NCI-H345 (cell line): ENCODE data around the gene ROBO3.

Experiments used
- DNase-seq: peaks from one replicate; lab custom pipeline; 2025; lab: John Stamatoyannopoulos, UW

The ROBO3 gene

DNA sequence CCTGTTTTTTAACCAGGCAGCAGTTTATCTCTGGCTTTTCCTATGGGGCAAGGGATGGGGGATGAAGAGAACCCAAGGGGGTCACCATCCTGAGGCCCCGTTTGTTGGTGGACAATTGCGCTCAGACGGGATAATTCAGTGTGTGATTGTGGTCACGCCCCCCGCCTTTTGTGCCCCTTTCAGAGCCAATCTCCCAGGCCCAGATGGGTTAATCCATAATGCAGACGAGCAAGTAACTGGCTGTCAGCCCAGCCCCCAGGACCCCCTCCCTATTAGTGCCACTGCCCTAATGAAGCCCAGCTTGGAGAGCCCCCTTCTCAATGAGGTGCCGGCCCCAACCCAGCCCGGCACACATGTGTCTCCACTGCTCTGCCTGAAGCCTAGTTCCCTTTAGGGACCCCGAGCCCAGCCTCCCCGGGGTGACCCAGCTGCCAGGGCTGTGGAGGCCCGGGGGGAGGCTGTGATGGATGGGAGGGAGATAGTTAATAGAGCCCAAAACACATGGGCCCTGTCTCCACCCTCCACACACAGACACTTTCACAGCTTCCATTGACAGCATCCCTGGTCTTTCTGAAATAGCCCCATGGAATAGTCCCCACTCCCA is 19.1 kb upstream of the ROBO3 start:
- no peak for DNase-seq

DNA sequence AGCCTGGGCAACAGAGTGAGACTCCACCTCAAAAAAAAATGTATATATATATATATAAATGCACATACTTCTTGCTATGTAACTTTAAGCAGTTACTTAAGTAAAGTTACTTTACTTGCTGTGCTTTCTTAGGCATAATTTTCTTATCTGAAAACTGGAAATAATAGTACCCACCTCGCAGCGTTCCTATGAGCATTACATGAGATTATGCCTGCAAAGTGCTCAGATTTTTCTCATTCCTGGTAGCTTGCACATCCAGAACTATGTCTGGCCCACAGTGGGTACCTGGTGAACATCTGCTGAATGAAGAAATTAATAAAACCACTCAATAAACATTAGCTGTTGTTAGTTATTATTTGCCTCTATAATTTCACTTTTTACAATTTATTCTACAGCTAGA is 6.1 kb upstream of the ROBO3 start:
- no peak for DNase-seq

DNA sequence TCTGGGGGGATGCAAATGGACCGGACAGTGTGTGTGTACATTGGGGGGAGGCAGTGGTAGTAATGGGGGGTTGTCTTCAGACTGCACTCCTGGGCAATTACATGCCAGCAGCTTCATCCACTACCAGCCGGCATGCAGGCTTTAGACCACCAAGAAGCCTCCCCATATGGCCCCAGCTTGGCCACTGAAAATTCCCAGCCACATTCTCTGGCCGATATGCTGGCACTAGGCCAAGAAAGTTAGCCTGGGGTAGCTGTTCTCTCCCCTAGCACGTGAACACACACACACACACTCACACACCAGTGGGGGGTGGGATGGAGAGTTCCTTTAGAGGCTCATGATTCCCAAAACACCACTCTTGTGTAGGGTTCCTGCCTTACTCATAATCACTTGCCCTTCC is 3.6 kb upstream of the ROBO3 start:
- DNase-seq: no peak

DNA sequence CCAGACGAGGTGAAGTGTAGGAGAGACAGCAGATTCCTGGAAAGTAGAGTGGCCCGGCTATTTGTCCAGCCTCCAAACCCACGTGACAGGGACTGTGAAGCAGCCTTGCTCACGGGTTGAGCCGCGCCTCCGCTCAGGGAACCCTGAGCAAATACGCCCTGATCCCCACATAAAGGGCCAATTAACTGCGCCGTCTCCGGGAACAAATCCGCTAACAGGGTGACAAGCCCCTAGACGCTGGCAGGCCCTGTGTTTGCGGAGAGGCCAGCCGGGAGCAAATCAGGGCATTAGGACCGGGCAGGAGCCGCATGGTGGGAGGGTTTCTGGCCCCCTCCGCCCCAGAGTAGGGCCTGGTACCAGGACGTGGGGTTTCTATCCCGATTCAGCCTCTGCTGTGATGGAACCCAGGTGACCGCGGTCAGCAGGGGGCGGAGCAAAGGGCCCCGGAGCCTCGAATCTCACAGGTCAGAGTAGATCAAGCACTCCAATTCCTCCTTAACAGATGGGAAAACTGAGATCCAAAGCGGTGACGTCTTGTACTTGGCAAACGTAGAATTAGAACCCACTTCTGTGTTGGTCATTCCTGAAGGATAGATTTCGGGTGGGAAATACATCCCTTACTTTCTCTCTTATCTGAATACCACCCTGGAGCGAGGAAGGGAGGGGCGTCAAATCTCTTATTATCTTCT is 2.0 kb upstream of the ROBO3 start:
- DNase-seq: no peak

DNA sequence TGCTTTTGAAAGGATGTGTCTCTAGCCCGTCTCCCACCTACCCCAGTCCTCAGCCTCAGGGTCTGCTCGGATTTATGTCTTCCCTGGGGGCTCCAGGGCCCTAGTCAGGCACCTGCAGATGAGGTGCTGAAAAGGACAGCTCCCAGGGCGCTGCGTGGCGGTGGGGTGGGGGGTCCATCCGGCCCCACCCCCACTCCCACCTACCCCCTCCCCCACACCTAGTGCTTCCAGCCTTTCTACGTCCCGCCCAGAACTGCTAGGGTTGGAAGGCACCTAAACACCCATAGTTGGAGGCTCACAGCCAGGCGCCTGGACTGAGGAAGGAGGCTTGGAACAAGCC is 1.4 kb upstream of the ROBO3 start:
- no peak for DNase-seq

DNA sequence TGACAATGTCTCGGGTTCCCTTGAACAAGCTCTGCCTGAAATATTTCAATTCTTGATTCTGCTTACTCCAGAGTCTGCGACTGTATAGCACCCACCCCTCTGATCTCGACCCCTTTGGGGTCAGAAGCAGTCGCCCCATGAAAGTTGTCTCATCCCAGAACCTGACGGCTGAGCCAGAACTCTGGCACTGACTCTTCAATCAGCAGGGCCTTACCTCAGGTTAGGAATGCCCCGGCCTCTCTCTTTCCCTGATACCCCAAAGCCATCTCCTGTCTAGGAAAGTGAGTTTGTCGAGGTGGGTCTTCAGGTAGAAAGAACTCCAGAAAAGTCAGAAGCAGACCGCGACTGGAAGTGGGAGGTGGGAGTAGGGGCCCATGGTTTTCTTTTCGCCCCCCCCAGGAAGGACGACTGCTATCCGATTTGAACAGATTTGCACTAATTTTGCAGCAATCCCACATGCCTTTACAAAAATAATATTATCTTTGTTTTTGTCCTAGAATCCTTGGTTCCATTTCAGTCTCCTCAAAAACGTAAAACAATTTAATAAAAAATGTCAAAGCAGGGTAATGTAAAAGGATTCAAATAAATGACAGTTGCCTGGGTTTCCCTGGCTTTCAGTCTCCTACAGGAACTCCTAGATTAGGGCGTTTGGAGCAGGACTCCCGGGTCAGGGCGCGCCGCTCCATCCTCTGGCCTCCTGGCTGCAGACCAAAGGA is 898 bp upstream of the ROBO3 start:
- DNase-seq: no peak

DNA sequence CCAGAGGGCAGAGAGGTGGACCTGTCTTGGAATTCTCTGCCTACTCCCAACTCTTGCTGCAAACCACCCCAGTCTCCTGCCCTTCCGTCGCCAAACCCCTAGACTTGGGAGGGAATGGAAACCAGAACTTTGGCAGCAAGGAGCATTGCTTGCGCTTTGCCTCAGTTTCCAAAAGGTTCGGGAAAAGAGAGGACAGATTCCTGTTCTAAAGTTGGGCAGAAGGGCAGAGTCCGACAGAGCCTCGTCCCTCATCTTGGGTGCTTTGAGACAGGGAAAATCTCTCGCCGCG is 396 bp upstream of the ROBO3 start:
- no peak for DNase-seq

DNA sequence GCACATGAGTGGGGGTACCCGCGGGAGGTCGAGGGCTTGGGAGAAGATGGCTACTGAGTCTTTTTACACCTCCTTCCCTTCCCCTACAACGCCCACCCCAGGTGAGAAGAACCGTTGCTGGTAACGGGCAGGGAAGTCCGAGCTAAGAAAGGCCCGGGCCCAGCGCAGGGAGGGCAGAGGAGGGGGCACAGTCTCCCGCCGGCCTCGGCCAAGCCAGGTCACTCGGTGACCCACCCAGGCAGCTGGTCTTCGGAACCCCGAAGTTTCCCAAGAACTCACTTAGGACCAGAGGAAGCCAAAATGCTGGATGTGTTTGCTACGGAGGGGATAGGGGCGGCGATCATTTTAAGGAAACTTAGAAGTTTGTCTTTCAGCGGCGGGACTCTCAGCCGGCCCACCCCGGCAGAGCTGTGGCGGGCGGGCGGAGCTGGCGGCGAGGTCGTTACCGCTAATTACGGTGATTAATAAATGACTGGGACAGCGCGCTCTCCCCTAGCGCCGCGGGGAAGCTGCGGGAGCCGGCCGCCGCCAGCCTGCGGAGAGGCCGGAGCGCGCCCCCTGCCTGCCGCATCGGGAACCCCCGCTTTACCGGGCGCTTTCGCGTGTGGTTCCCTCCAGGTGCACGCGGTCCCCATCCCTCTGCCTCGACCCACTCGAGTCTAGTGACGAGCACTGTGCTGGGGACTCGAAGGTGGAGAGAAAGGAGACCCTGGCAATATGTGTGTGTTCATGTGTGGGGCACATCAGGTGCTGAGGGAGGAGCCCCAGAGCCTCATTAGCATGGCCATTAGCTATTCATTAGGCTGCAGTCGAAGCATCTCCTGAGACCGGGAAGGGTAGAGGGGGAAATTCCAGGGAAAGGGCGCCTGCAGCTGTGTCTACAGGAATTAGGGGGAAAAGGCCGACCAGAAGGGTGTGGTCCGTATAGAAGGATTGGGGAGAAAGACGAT is 945 bp downstream of the ROBO3 start:
- DNase-seq: peak; percentile 43

DNA sequence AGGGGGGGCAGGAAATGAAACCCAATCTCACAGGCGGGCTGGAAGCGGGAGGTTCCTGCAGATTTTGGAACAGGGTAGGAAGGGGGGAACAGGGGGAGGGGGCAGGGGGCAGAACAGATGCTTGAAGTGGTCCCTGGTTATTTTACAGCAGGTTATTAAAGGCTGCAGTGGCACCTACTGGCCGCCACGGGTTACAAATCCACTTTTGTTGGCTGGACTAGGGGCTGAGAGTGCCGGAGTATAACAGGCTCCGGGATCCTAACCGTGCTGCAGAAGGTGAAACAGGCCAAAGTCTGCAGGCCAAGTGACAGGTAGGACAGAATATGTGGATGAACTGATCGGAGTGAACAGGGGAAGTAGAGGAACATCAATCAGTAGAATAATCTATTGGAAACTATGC is 2.5 kb downstream of the ROBO3 start:
- no peak for DNase-seq

DNA sequence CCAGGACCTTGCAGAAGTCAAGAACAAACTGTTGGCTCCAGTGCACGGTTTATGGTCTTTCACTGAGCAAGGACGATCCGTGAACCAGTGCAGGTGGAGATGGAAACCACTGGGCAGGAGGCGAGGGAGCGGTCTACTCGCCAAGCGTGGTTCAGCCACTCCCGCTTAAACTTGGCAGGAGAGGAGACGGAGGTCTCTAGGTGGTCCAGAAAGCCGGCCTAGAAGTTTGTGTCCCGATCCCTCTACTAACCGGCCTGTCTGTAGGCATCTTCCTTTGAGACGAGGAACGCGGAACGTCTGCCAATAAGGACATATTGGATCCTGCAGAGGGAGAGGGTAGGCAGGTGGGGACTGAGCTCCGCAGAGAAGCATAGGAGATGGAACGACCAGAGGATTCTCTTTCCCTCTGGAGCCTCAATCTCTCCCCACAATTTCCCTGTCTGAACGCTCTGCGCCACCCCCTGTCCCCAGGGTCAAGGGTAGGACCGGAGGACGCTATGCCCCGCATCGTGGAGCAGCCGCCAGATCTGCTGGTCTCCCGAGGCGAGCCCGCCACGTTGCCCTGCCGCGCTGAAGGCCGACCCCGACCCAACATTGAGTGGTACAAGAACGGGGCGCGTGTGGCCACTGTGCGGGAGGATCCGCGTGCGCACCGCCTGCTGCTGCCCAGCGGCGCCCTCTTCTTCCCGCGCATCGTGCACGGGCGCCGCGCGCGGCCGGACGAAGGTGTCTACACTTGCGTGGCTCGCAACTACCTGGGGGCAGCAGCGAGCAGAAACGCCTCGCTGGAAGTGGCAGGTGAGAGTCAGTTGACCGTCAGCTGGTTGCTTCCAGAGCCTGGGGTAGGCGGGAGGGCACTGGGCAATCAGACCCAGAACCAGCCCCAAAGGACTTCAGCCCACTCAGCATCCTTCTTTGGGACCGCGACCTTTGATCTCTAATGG is 3.4 kb downstream of the ROBO3 start:
- DNase-seq: no peak

DNA sequence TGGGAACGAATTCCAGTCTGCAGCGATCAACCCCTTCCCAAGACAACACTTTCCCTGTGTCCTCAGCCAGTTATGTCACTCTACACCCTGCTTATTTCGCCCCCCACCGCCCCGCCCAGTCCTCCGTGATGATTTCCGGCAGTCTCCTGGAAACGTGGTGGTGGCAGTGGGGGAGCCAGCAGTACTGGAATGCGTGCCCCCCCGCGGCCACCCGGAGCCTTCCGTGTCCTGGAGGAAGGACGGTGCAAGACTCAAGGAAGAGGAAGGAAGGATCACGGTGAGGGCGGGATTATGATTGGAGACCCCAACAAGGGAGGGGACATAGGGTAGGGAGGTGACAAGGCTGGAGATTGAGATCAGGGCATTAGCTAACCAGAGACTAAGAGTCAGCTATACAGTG is 4.1 kb downstream of the ROBO3 start:
- no peak for DNase-seq

DNA sequence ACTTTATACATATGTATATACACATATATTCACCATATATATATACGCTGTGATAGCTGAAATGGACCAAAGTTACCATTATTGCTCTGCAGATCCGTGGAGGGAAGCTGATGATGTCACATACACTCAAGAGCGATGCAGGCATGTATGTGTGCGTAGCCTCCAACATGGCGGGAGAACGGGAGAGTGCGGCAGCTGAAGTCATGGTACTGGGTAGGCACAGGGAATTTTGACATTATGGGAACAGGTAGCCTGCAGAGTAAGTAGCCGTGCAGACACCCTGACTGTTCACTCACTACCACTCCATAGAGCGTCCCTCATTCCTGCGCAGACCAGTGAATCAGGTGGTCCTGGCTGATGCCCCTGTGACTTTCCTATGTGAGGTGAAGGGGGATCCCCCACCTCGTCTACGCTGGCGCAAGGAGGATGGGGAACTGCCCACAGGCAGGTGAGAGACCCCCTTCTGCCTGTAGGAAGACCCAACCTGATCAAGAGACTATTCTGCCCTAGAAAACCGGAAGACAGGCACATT is 4.7 kb downstream of the ROBO3 start:
- no peak for DNase-seq

DNA sequence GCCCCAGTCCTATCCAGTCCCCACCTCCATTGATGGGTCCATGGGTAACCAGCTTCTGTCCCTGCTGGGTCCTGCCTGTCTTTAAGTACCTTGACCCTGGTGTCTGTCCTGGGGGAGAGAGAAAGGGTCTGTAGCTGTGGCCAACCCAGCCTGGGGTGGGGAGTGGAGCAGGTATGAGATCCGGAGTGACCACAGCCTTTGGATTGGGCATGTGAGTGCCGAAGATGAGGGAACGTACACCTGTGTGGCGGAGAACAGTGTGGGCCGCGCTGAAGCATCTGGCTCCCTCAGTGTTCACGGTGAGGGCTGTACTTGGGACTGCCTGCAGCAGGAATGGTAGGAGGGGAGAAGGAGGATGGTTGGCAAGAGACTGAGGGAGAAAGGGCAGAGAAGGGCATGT is 5.2 kb downstream of the ROBO3 start:
- no peak for DNase-seq

DNA sequence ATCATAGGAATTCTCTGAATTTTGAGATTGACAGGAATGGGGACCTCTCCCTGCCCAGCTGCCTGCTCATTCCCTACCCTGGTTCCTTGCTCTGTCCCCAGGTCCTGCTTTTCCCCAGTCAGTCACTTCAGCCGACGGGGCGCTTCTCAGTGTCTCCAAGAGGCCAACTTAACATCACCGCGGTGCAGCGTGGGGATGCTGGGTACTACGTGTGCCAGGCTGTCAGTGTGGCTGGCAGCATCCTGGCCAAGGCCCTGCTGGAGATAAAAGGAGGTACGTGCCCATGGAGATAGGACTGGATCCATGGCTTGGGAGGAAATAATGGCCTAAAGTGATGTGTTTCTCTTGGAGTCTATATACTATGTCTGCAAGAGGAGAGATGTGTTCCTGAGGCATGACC is 7.0 kb downstream of the ROBO3 start:
- DNase-seq: no peak

DNA sequence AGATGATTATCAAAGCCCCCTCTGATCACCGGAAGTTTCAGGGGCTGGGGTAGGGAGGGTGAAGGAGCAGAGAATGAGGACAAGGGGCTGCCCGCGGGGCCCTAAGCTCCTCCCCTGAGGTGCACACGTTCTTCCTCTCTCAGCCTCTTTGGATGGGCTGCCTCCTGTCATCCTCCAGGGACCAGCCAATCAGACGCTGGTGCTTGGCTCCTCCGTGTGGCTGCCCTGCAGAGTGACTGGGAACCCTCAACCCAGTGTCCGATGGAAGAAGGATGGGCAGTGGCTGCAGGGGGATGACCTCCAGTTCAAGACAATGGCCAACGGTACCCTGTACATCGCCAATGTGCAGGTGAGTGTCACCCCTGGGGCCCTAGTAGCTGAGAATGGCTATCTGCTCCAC is 7.5 kb downstream of the ROBO3 start:
- no peak for DNase-seq

DNA sequence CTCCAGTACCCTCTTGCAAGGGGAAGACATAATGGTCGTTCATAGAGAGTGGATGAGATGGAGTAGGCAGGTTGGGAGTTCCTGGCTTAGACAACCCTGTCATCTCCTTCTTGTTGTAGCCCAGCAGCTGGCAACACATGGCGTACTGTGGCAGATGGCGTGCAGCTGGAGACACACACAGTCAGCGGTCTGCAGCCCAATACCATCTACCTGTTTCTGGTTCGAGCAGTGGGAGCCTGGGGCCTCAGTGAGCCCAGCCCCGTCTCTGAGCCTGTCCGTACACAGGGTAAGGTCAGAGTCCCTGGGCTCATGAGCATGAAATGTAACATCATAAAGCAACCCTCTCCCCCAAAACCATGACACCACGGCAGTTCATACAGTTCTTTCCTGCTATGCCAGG is 8.7 kb downstream of the ROBO3 start:
- DNase-seq: no peak

DNA sequence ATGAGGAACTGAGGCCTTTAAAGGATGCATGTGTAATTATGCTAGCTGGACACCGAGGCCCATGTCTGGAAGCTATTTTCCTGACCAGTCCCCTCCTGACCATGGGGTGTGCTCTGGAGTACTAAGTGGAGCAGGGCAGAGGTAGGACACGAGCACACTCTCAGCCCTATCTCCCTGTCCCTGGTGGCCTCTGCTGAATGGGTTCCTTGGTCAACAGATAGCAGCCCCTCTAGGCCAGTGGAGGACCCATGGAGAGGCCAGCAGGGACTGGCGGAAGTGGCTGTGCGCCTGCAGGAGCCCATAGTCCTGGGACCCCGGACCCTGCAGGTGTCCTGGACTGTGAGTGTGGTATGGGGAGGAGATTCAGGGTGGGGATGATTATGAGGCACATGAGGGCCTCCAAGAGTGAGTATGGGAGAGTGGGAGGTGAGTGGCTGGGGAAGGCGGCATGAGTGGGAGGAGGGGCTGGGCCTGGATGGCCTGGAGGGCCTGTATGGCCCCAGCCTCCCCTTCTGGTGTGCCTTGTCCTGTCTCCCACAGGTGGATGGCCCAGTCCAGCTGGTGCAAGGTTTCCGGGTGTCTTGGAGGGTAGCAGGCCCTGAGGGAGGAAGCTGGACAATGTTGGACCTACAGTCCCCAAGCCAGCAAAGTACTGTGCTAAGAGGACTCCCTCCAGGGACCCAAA is 9.5 kb downstream of the ROBO3 start:
- no peak for DNase-seq

DNA sequence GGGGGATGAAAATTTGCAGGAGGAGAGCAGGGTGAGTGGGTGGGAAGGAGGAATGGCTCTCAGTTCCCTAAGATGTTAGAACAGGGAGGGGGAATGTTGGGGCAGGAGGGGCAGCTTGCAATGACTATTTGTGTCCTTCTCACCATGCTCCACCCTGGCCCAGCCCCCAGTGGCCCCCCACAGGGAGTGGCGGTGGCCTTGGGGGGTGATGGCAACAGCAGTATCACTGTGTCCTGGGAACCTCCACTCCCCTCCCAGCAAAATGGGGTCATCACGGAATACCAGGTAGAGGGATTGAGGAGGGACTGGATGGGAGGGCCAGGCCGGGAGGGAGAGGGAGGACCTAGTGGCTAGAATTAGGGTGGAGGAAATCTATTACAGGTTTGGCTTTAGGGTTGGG is 10.2 kb downstream of the ROBO3 start:
- DNase-seq: no peak

DNA sequence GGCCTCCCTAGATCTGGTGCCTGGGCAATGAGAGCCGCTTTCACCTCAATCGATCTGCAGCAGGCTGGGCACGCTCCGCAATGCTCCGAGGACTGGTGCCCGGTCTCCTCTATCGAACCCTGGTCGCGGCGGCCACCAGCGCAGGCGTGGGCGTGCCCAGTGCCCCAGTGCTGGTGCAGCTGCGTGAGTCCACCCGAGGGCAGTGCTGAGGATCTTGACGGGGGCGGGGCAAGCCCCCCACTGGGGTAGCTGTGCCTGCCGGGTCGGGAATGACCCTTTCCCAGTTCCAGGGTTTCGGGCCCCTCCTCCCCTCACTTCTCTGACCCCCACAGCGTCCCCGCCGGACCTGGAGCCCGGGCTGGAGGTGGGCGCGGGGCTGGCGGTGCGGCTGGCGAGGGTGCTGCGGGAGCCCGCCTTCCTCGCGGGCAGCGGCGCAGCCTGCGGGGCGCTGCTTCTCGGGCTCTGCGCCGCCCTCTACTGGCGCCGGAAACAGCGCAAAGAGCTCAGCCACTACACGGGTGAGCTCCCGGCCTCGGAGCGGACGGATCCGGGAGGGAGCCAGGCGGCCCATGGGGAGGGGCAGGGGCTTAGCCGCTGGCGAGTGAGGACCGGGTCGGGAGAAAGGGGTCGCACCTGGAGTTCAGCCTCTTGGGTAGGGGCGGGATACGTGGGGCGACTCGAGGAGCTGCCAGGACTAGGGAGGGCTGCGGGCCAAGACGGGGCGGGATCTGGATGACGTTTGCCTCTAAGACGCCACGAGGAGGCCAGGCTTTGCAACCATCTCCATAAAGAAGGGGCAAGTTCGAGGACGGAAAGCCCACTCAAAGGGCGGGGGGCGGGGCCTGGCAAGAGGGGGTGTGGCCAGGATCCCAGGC is 10.9 kb downstream of the ROBO3 start:
- DNase-seq: peak; percentile 88
